GM23248 (cell line): Measurements from ENCODE around the gene NFATC2.

ENCODE experiments used
- EZH2 ChIP-seq: fragments of 200-600 bp; sonication (generic); IDR thresholded peaks from 2 replicates; pipeline ENCODE4 v1.6.1; 2018; ENCODE audit warnings: antibody characterized with exemption, mild to moderate bottlenecking; ENCODE audit not compliant: insufficient read depth, poor library complexity, severe bottlenecking
- EZH2phosphoT487 ChIP-seq: fragments of 200-600 bp; sonication (generic); IDR thresholded peaks from 2 replicates; pipeline ENCODE4 v1.6.1; 2018; ENCODE audit warnings: antibody characterized with exemption, moderate library complexity, mild to moderate bottlenecking, low read depth; ENCODE audit not compliant: insufficient read depth

DNA sequence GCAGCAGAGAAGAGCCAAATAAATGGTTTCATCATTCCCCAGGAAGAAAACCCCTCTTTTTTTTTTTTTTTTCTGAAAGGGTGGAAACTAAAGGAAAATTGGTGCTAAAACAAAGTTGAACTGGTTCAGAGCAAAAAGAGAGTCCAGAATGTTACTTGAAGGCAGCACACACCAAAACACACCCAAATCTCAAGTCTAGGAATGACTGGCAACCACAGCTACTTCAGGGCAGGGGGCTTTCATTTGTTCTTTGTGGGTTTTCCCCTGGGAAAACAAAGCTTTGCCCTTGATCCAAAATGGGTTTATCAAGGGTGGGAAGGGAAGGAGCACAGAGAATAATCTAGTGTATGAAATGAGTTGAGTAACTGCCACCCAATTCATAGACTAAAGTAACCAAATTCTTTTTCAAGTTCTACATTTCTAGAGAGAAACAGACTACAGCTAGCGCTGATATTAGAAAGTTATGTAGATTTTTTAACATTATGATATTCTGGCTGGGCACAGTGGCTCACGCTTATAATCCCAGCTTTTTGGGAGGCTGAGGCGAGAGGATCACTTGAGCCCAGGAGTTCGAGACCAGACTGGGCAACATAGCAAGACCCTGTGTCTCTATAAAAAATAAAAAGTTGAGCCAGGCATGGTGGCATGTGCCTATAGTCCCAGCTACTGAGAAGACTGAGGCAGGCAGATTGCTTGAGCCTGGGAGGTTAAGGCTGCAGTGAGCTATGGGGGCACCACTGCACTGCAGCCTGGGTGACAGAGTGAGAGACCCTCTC lies 119.8 kb downstream of the NFATC2 start:
- TF ChIP-seq EZH2phosphoT487 (no peak), EZH2 (no peak)
